GM19452 (cell line): ENCODE data around the gene BTRC.
"Not testable (repeated sequence)": the region's sequence is repeated elsewhere in the genome, so short reads cannot be mapped to it uniquely, and the experiment has no call there.

Experiments
- ATAC-seq: cut with Tn5 transposase; IDR thresholded peaks from one replicate; pipeline ENCODE4 v1.9.1; 2021; ENCODE audit not compliant: unreplicated experiment

BTRC gene

DNA sequence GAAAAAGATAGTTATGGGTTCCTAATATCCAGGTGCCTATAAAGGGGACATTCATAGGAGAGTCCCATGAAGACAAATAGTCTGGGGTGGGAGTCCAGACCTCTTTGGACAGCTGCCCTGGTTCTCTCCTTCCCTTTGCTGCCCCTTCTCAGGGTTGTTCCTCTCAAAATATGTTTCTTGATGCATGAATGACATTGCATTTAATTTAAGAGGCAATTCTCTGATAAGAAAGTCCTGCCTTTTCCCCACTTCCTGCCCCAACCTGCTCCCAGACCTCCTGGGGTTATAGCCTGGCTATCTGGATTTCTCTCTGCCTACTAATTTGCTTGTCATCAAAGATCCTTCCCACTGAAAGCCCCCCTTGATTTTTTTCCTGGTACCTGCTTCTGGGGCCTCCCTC lies 12.5 kb upstream of the BTRC start:
- ATAC-seq, result no peak

GRCh38 chr10:101346177-101346576 lies 7.8 kb upstream of the BTRC start:
- ATAC-seq, result no peak

DNA sequence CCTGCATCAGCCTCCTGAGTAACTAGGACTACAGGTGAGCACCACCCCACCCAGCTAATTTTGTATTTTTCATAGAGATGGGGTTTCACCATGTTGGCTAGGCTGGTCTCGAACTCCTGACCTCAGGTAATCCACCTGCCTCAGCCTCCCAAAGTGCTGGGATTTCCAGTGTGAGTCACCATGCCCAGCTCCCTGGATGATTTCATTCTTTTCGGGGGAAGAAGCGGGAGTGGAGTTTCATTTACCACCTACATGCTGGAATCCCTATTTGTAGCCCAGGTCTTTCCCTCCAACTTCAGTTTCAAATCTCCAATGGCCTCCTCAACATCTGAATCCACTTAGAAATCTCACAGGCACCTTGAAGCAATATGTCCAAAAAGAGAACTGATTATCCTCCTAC lies 2.9 kb upstream of the BTRC start:
- ATAC-seq, result no peak

GRCh38 chr10:101351477-101351876 lies 2.5 kb upstream of the BTRC start:
- ATAC-seq, result no peak

DNA sequence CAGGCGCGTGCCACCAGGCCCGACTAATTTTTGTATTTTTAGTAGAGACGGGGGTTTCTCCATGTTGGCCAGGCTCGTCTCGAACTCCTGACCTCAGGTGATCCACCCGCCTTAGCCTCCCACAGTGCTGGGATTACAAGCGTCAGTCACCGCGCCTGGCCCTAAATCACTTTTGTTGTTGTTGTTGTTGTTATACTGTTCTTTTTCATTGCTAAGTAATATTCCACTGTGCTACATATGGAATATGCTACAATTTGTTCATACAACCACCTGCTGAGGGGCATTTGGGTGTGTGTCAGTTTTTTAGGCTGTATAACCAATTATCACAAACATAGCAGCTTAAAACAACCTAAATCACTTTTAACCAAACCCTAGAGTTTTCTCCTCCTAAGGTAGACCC lies 1.1 kb upstream of the BTRC start:
- ATAC-seq, result not testable (repeated sequence)

DNA sequence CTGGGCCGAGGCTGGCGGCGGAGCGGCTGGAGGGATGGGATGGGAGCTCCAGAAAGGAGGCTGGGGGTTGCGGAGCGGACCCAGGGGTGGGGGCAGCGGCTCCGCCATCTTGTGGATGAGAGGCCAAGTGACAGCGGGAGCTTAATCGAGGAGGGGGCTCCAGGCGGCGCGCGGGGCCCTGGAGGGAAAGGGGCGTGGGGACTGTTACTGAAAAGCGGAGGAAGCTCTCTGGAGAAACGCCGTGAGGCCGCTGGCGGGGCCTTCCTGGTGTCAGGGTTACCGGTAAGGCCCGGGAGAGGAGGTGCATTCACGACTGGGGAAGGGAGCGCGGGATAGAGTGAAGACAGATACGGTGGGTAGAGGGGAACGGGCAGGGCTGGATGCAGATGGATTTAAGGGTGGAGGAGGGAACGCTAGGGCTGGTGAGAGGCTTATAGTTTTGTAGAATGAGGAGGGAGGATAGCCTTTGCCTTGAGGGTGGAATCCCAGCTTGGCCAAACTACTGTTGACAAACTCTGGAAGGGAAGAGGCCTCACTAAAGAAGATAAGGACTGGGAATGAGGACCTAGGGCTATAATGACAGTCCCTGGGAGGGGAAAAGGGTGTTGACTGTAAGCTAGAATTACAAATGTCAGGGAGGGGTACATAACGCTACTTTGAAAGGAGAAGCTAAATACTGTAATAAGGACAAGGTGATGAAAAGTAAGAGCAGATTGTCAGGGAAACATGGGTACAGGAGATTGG lies 535 bp downstream of the BTRC start:
- ATAC-seq, result peak; percentile 5

GRCh38 chr10:101355072-101355706 lies 1.2 kb downstream of the BTRC start:
- no peak for ATAC-seq

DNA sequence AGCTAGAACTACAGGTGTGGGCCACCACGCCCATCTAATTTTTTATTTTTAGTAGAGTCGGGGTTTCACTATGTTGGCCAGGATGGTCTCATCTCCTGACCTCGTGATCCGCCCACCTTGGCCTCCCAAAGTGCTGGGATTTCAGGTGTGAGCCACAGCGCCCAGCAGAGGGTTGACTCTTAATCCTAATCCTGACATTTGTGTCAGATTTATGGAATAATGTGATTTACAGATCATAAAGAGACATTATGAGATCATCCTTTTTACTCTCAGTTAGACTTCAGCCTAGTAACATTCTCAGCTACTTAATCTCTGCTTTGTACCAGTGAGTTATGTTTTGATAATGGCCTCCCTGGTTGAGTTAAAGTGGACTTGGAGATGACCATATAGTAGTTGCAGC lies 2.2 kb downstream of the BTRC start:
- no peak for ATAC-seq

GRCh38 chr10:101357958-101358357 lies 4.0 kb downstream of the BTRC start:
- ATAC-seq, result no peak

GRCh38 chr10:101358706-101359300 lies 4.8 kb downstream of the BTRC start:
- no peak for ATAC-seq

- ATAC-seq, result not testable (repeated sequence)
Measured at GRCh38 chr10:101360090-101360489, 6.1 kb downstream of the BTRC start.

GRCh38 chr10:101360841-101361240 lies 6.9 kb downstream of the BTRC start:
- not testable (repeated sequence) for ATAC-seq

GRCh38 chr10:101363850-101364400 lies 10.0 kb downstream of the BTRC start:
- ATAC-seq, result no peak

DNA sequence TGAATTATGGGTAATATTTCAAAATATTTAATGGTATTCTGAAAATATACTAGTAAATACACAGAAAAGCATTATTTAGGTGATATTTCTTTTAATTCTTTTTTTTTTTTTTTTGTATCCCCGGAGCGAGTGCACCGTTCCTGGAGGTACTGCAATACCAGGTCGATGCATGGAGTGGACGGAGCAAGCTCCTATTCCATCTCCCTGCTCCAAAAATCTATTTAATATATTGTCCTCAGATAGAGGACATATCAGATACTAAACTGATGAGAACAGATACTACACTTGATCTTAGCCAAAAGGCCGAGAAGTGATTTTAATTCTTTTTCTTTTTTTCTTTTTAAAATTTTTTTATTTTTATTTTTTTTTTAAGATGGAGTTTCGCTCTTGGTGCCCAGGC lies 10.8 kb downstream of the BTRC start:
- no peak for ATAC-seq

DNA sequence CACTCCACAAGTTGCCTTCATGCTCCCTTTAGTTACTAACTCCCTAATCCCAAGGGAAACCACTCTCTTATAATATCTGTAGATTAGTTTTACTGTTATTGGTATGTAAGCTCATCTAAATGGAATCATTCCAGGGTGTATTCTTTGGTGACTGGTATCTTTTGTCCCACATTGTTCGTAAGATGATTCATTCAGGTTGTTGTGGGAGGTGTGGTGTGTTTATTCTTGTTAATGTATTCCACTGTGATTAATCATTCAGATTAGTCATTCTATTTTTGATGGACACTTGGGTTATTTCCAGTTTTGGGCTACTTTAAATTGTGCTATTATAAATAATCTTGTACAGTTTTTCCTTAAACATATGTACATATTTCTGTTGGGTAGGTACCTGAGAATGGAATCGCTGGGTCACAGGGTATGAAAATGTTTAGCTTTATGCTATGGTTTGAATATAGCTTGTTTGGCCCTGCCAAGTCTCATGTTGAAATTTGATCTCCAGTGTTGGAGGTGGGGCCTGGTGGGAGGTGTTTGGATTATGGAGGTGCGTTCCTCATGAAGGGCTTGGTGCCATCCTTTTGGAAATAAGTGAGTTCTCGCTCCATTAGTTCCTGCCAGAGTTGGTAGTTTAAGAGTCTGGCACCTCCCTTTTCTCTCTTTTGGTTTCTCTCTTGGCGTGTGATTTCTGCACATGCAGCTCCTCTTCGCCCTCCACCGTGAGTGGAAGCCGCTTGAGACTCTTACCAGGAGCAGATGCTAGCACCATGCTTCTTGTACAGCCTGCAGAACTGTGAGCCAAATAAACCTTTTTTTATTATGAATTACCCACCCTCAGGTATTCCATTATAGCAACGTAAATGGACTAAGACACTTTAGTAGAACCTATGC lies 13.8 kb downstream of the BTRC start:
- no peak for ATAC-seq

GRCh38 chr10:101373063-101373462 lies 19.1 kb downstream of the BTRC start:
- ATAC-seq, result no peak

DNA sequence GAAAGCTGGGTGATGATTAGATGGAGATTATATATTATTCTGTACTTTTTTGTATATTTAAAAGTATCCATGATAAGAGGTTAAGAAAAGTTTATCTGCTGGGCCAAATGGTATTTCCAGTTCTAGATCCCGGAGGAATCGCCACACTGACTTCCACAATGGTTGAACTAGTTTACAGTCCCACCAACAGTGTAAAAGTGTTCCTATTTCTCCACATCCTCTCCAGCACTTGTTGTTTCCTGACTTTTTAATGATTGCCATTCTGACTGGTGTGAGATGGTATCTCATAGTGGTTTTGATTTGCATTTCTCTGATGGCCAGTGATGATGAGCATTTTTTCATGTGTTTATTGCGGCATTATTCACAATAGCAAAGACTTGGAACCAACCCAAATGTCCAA lies 20.0 kb downstream of the BTRC start:
- not testable (repeated sequence) for ATAC-seq

- no peak for ATAC-seq
Measured at GRCh38 chr10:101375076-101375475, 21.1 kb downstream of the BTRC start.

- no peak for ATAC-seq
Measured at GRCh38 chr10:101379663-101380352, 25.8 kb downstream of the BTRC start.

GRCh38 chr10:101380353-101381017 lies 26.5 kb downstream of the BTRC start:
- no peak for ATAC-seq
